ENCODE measurements around the gene ARMC10.
"Not testable (repeated sequence)": the region's sequence is repeated elsewhere in the genome, so short reads cannot be mapped to it uniquely, and the experiment has no call there.

Gene ARMC10

GRCh38 chr7:103143868-103144267 lies 68.9 kb downstream of the ARMC10 start:
- ChIA-PET CTCF (no interaction called here), POLR2A (ENCODE audit: low non-redundant PET) (no interaction called here)
- no peak for TF ChIP-seq CTCF (conservative IDR thresholded peaks at IDR 0.05; ENCODE audit: low read depth)
- no peak for DNase-seq (ENCODE audit: low spot score)
- no peak overlapping the region for H3K27ac ChIP-seq

GRCh38 chr7:103144754-103145153 lies 69.8 kb downstream of the ARMC10 start:
- POLR2A ChIA-PET (ENCODE audit: low non-redundant PET), result not testable (repeated sequence)

GRCh38 chr7:103148131-103148993 lies 73.4 kb downstream of the ARMC10 start:
- ChIA-PET CTCF (no interaction called here), POLR2A (ENCODE audit: low non-redundant PET) (interaction anchor here (0.5 kb wide), 1 partner anchor 74 kb away, joined by 4 read pairs; the partner anchor contains the start of gene FBXL13)
- H3K27ac ChIP-seq, result peak overlapping the region; percentile 94
- no peak for DNase-seq (ENCODE audit: low spot score)
- TF ChIP-seq CTCF (conservative IDR thresholded peaks at IDR 0.05; ENCODE audit: low read depth), result no peak

More at GRCh38 chr7:103144754-103145153, 69.8 kb downstream of the ARMC10 start:
- DNase-seq (ENCODE audit: low spot score); H3K27ac ChIP-seq; CTCF ChIA-PET: not testable (repeated sequence)

All from RWPE1 (cell line).